Left cardiac atrium (tissue), 4 donors: ENCODE results near the gene CYTL1. TPM values are rescaled to one million over a fixed set of nuclear protein-coding genes. Genes with fewer than 3 reads are reported as not detected.
"Not testable (repeated sequence)": the region's sequence is repeated elsewhere in the genome, so short reads cannot be mapped to it uniquely, and the experiment has no call there.

Experiments used
- ATAC-seq, 2 donors: fragments of 200-7000 bp; cut with Tn5 transposase; one replicate each; pipeline ENCODE4 v1.9.1; 2020; ENCODE audit warnings: mild to moderate bottlenecking in 2 of 2, moderate library complexity in 2 of 2
- DNase-seq: peaks from one replicate; pipeline ENCODE4 v3.0.0-alpha.2; 2020
- intact Hi-C, 2 donors: fragments of 100-400 bp; cut with DNase I; formaldehyde crosslinking; loops; one replicate each; pipeline versions ENCODE4 v1.14.1 to v1.15.1; 2022 to 2023
- long read RNA-seq: library from polyadenylated mRNA; unstranded; transcript quantifications from one replicate; pipeline ENCODE4 v2.0.0, GENCODE V29; 2021
- total RNA-seq, 2 donors: library from RNA; stranded (reverse); fragmentation: NEBNext Ultra II Directional; extraction: Animal tissue kit (Norgen Biotek cat#: 25700); gene quantifications; one replicate each; pipeline ENCODE4 v1.2.1, GENCODE V29; 2021
- donor health status: DM: no; HTN: yes; CAD: no.
- donor health status: DM: no; HTN: yes; CAD: no; lungs with severe emphysema.
- donor health status: DM: yes; HTN: yes; CAD: no.
- donor health status: Dilated cardiomyopathy.

The CYTL1 gene
- 1 to 10 TPM in 1 of 2 donors, under 1 TPM in 1; 0.34 to 1.4 TPM for total RNA-seq
- long read RNA-seq, result 0 reads

DNA sequence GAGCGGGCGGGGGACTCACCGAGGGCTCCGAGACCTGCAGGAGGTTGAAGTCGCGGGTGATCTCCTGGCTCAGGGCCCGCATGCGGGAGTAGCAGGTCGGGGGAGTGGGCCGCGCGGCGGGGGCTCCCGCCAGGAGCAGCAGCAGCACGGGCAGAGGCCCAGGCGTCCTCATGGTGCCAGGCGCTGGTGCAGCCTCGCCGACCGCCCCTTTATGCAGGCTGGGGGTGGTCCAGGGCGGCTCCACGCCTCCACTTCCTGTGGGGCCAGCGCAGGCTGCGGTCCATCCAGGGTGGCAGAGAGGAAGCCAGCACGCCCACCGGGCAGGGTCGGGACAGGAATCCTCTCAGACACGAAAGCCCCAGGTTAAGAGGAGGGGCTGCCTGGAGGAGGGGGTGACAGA, at the start of gene CYTL1:
Gene CYTL1 (minus strand): TSS at position 185 of the 400 bp plus-strand sequence. CDS start 13 bp downstream, at position 172.
- peak in 1 of 2 donors; percentile 64 for ATAC-seq
- peak; percentile 29 for DNase-seq
- intact Hi-C loops, result no loop called here

- intact Hi-C loops, result no loop called here
- no peak for DNase-seq
- ATAC-seq, result no peak
Observed at GRCh38 chr4:5067908-5068307, 48.6 kb upstream of the CYTL1 start.

DNA sequence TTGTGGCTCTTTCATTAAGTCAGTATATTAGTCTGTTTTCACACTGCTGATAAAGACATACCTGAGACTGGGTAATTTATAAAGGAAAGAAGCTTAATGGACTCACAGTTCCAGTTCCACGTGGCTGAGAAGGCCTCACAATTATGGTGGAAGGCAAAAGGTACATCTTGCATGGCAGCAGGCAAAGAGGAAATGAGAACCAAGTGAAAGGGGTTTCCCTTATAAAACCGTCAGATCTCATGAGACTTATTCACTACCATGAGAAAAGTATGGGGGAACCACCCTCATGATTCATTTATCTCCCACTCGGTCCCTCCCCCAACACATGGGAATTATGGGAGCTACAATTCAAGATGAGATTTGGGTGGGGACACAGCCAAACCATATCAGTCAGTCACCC, 47.7 kb upstream of the CYTL1 start:
- ATAC-seq, intact Hi-C loops, DNase-seq: not testable (repeated sequence)

- intact Hi-C loops, result no loop called here
- ATAC-seq (no peak), DNase-seq (no peak)
Observed at GRCh38 chr4:5066101-5066500, 46.8 kb upstream of the CYTL1 start.

DNA sequence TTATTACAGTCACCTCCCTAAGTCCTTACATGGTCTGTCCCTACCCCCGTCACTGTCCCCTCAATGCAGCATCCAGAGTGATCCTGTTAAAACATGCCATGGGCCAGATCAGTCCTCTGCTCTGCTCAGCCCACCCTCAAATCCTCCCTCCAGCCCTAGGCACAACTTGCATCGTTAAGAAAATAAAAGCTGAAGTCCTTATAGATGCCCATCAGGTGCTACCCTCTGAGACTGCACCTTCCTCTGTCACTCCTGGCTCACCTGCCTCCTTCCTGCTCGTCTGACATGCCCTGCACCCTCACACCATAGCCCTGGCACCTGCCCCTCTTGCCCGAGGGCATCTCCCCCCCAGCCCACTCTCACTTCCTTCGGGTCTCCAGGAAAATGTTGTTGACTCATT, 36.2 kb upstream of the CYTL1 start:
- intact Hi-C loops, result loop anchor here in 1 of 2 donors (10.0 kb wide), 1 partner anchor 739 kb away; no protein-coding TSS in a partner anchor
- DNase-seq (no peak), ATAC-seq (no peak)

- intact Hi-C loops, result loop anchor here in 1 of 2 donors (10.0 kb wide), 1 partner anchor 740 kb away; no protein-coding TSS in a partner anchor
Observed at GRCh38 chr4:5054532-5054931, 35.3 kb upstream of the CYTL1 start.

GRCh38 chr4:5052726-5053425, 33.6 kb upstream of the CYTL1 start:
- intact Hi-C loops, result loop anchor here in 1 of 2 donors (10.0 kb wide), 1 partner anchor 742 kb away; no protein-coding TSS in a partner anchor
- DNase-seq (no peak), ATAC-seq (no peak)

More at GRCh38 chr4:5054532-5054931, 35.3 kb upstream of the CYTL1 start:
- no peak for ATAC-seq
- no peak for DNase-seq

GRCh38 chr4:5052204-5052702, 33.0 kb upstream of the CYTL1 start:
- DNase-seq (no peak), ATAC-seq (peak in 1 of 2 donors; percentile 4)
- intact Hi-C loops, result loop anchor here in 1 of 2 donors (10.0 kb wide), 1 partner anchor 743 kb away; no protein-coding TSS in a partner anchor

GRCh38 chr4:5051278-5052203, 32.3 kb upstream of the CYTL1 start, which contains the start of gene STK32B:
TSS of gene STK32B (plus strand) at chr4:5051480.
- DNase-seq (peak; percentile 73), ATAC-seq (peak; percentile 82 to 95)
- intact Hi-C loops, result loop anchor here (2.0 to 10.0 kb wide), 2 partner anchors 743 to 761 kb away; no protein-coding TSS in a partner anchor

DNA sequence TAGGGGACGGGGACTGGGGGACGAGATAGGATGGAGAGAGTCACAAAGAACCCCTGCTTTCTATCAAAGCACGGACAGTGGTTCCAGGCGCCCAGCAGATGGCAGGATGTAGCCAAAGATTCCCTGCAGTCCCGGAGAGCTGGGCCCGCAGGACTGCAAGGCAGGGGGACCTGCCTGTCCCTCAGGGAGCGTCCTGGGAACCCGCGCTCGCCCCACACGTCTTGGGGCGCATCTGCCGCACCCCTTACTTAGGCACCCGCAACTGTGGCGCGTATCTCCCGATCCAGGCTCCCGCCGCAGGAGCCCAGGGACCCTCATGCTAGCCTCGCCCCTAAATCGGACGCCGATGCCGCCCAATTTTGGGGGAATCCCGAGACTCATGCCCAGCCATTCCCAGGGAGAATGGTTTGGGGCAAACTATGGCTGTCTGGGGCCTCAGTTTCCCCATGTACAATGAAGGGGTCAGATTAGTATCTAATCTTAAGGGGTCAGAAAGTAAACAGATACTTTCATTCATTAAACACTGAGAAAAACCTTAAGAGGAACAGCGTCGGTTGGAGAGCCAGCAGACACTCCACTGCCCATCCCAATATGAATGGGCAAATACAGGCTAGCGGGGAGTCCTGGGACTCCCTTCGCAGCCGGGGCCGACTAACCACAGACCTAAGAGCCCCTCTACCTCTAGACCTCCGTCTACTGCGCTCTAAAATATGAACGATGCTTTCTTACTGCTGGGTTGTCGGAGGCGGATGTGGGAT, 31.4 kb upstream of the CYTL1 start:
- intact Hi-C loops, result loop anchor here (2.0 to 10.0 kb wide), 2 partner anchors 744 to 762 kb away; no protein-coding TSS in a partner anchor
- DNase-seq, result peak; percentile 76
- ATAC-seq, result peak; percentile 88 to 92

DNA sequence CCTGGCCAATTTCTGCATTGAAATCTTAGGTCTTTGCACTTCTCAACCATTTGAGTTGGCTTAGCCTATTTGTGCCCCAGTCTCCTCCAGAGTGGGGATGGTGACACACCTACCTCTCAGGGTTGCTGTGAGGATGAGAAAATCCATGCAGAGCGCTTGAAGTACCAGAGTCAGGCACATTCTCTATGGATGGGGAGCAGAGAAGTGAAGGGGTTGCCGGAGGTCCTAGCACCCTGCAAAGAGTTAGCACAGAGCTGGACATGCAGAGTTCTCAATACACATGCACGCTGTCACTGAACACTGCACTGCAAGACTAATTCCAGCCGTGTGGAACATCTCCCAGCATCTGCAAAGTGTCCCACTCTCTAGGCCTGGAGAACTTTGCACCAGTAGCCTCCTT, 29.5 kb upstream of the CYTL1 start:
- intact Hi-C loops, result no loop called here
- DNase-seq (no peak), ATAC-seq (no peak)

DNA sequence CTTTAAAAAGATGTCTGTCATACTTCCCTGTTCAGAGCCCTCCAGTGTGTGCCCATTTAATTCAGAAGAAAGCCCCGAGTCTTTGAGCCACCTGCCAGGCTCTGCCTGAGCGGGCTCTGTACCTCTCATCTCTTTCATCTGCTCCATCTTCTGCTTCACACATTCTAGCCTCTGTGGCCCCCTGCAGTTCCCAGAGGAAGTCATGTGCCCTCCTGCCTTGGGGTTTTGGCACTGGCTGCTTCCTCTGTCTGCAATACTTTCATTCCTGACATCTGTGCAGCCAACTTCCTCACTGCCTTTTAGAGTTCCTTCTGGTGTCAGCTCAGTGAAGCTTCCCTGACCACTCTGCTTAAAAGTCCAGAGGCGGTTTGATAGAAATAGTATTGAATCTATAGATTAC, 25.8 kb upstream of the CYTL1 start:
- no peak for DNase-seq
- ATAC-seq, result peak; percentile 38 to 75
- intact Hi-C loops, result no loop called here

- DNase-seq, result no peak
- ATAC-seq, result no peak
- intact Hi-C loops, result no loop called here
Observed at GRCh38 chr4:5044341-5044740, 25.1 kb upstream of the CYTL1 start.

GRCh38 chr4:5043579-5043978, 24.3 kb upstream of the CYTL1 start:
- no peak for DNase-seq
- intact Hi-C loops, result no loop called here
- no peak for ATAC-seq

- intact Hi-C loops, result no loop called here
- DNase-seq, result no peak
- ATAC-seq, result no peak
Observed at GRCh38 chr4:5041699-5042098, 22.4 kb upstream of the CYTL1 start.

GRCh38 chr4:5040856-5041620, 21.8 kb upstream of the CYTL1 start:
- intact Hi-C loops, result no loop called here
- DNase-seq (no peak), ATAC-seq (no peak)

DNA sequence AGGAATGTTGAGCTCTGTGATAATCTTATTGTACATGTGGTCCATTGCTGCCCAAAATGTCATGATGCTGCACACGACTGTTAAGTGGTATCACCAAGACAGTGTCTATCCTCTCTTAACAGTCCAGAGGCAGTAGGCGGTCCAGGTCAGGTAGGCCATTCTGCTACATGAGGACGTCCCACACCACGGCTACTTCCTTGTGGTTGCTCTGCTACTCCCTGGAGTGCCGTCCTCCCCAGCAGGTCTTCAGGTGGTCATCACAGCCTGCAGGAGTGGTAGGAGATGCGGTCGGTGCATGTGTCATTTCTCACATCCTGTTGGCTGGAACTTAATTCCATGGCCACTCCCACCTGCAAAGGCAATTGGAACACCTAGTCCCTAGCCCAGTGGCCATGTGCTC, 20.5 kb upstream of the CYTL1 start:
- intact Hi-C loops, result no loop called here
- no peak for DNase-seq
- ATAC-seq, result no peak
